ENCODE measurements around the gene LRFN2.

GRCh38 chr6:40588480-40588879 is 1.3 kb upstream of the LRFN2 start:
- TF ChIP-seq CTCF (IDR thresholded peaks at IDR 0.05) (no peak), POLR2A (IDR thresholded peaks at IDR 0.05) (no peak)

Data from breast epithelium (tissue), 3 donors.